ENCODE measurements around the gene SASH1.
A peak's percentile ranks its signal among the peaks of the same experiment; 100 is the strongest.

Gene SASH1

GRCh38 chr6:148566664-148567350, 224.2 kb downstream of the SASH1 start:
- no peak overlapping the region for H3K4me3 ChIP-seq (ENCODE audit: low read length)
- DNase-seq (ENCODE audit: low read depth) = no peak
- no peak for TF ChIP-seq CTCF (IDR thresholded peaks at IDR 0.05; ENCODE audit: insufficient read depth, low read depth, low read length, missing control alignments)

- DNase-seq (ENCODE audit: low read depth) = no peak
- no peak overlapping the region for H3K4me3 ChIP-seq (ENCODE audit: low read length)
- no peak for TF ChIP-seq CTCF (IDR thresholded peaks at IDR 0.05; ENCODE audit: insufficient read depth, low read depth, low read length, missing control alignments)
Measured at GRCh38 chr6:148570456-148570855, 227.8 kb downstream of the SASH1 start.

- H3K4me3 ChIP-seq (ENCODE audit: low read length) = no peak overlapping the region
- DNase-seq (ENCODE audit: low read depth) = no peak
- TF ChIP-seq CTCF (IDR thresholded peaks at IDR 0.05; ENCODE audit: insufficient read depth, low read depth, low read length, missing control alignments) = no peak
Measured at GRCh38 chr6:148572676-148573335, 230.2 kb downstream of the SASH1 start.

- no peak for DNase-seq (ENCODE audit: low read depth)
- H3K4me3 ChIP-seq (ENCODE audit: low read length) = no peak overlapping the region
- no peak for TF ChIP-seq CTCF (IDR thresholded peaks at IDR 0.05; ENCODE audit: insufficient read depth, low read depth, low read length, missing control alignments)
Measured at GRCh38 chr6:148573922-148574321, 231.3 kb downstream of the SASH1 start.

- no peak overlapping the region for H3K4me3 ChIP-seq (ENCODE audit: low read length)
- TF ChIP-seq CTCF (IDR thresholded peaks at IDR 0.05; ENCODE audit: insufficient read depth, low read depth, low read length, missing control alignments) = peak; percentile 97
- DNase-seq (ENCODE audit: low read depth) = peak; percentile 72
Measured at GRCh38 chr6:148577687-148578488, 235.2 kb downstream of the SASH1 start.

- DNase-seq (ENCODE audit: low read depth) = no peak
- no peak overlapping the region for H3K4me3 ChIP-seq (ENCODE audit: low read length)
- no peak for TF ChIP-seq CTCF (IDR thresholded peaks at IDR 0.05; ENCODE audit: insufficient read depth, low read depth, low read length, missing control alignments)
Measured at GRCh38 chr6:148578489-148578814, 235.8 kb downstream of the SASH1 start.
